GM18505 (cell line): ENCODE measurements around the gene RALGAPB.
"Not testable (repeated sequence)": the region's sequence is repeated elsewhere in the genome, so short reads cannot be mapped to it uniquely, and the experiment has no call there.

Experiments used
- ATAC-seq: cut with Tn5 transposase; IDR thresholded peaks from one replicate; pipeline ENCODE4 v1.9.1; 2021; ENCODE audit not compliant: unreplicated experiment
- POLR2A ChIP-seq: IDR thresholded peaks from 4 replicates; pipeline ENCODE4 v1.6.1; 2011; ENCODE audit warnings: borderline replicate concordance; ENCODE audit not compliant: insufficient read depth, insufficient read length; ENCODE audit errors: extremely low read depth

RALGAPB gene

GRCh38 chr20:38485041-38485440 is 12.4 kb downstream of the RALGAPB start:
- no peak for TF ChIP-seq POLR2A
- no peak for ATAC-seq

- ATAC-seq = no peak
- TF ChIP-seq POLR2A = no peak
Observed at GRCh38 chr20:38489181-38489580, 16.5 kb downstream of the RALGAPB start.

DNA sequence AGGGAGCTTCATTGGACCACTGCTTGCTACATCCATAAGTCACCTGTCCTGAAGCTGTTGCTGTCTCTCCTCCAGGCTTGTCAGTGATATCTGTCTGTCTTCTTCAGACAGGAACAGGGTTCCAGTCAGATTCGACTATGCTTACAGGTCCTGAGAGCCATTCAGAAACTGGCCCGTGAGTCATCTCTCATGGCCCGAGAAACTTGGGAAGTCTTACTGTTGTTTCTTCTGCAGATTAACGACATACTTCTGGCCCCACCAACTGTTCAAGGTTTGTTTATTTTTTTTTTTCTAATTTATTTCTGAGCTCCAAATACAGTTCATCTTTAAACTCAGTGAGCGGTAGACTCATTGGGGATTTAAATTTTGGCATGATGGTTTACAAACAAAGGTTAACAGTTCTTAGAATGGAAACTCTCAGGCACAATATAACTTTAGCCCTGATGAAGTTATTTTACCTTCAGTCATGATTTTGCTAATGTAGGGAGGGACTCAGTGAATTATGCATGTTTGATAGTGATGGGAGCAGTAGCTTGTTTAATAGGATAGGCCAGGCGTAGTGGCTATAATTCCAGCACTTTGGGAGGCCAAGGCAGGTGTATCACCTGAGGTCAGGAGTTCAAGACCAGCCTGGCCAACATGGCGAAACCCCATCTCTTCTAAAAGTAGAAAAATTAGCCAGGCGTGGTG is 24.7 kb downstream of the RALGAPB start:
- no peak for TF ChIP-seq POLR2A
- ATAC-seq = no peak

DNA sequence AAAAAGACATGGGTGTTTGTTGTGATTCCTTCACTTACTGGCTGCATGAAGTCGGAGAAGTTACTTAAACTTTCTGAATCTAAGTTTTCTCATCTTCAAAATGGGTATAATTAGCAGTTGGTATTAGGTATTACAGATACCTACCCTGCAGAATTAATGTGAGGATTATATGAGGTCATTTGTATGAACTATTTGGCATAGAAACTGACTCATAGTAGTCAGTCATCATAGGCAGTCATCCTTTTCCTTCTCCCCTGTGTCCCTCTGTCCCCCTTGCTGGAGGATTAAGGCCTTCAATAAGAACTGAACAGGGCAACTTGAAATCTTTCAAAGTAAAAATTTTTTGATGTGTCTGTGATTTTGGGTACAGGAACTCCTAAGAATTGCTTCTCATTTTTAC is 26.3 kb downstream of the RALGAPB start:
- no peak for ATAC-seq
- TF ChIP-seq POLR2A = no peak

DNA sequence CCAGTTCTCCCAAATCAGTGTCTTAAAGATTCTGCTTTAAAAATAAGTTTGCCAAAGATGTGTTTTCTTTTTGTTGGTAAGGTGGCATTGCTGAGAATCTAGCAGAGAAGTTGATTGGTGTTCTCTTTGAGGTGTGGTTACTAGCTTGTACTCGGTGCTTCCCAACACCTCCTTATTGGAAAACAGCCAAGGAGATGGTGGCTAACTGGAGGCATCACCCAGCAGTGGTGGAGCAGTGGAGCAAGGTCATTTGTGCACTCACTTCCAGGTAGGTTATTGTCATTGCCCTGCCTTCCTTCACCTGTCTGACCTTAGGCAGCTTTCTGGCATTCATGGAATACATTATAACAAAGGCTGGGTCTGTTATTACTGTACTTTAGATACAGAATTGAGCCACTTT is 26.7 kb downstream of the RALGAPB start:
- no peak for ATAC-seq
- no peak for TF ChIP-seq POLR2A

- no peak for ATAC-seq
- TF ChIP-seq POLR2A = no peak
Observed at GRCh38 chr20:38501858-38502436, 29.3 kb downstream of the RALGAPB start.

- ATAC-seq = no peak
- TF ChIP-seq POLR2A = no peak
Observed at GRCh38 chr20:38504368-38505090, 31.9 kb downstream of the RALGAPB start.

DNA sequence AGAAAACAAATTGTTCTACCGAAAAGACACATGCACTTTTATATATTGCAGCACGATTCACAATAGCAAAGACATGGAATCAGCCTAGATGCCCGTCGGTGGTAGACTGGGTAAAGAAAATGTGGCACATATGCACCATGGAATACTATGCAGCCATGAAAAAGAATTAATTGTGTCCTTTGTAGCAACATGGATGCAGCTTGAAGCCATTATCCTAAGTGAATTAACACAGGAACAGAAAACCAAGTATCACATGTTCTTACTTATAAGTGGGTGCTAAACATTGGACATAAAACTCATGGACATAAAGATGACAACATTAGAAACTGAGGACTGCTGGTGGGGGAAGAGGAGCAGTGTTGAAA is 32.4 kb downstream of the RALGAPB start:
- no peak for TF ChIP-seq POLR2A
- ATAC-seq = no peak

DNA sequence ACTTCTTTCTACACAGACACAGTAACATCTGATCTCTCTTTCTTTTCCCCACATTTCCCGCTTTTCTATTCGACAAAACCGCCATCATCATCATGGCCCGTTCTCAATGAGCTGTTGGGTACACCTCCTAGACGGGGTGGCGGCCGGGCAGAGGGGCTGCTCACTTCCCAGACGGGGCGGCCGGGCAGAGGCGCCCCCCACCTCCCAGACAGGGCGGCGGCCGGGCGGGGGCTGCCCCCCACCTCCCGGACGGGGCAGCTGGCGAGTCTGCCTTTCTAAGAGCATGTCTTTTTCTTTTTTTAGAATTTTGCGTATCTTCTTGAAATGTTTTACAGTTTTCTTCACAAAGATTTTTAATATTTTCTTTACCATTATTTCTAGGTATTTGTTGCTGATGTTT is 39.1 kb downstream of the RALGAPB start:
- ATAC-seq = not testable (repeated sequence)

DNA sequence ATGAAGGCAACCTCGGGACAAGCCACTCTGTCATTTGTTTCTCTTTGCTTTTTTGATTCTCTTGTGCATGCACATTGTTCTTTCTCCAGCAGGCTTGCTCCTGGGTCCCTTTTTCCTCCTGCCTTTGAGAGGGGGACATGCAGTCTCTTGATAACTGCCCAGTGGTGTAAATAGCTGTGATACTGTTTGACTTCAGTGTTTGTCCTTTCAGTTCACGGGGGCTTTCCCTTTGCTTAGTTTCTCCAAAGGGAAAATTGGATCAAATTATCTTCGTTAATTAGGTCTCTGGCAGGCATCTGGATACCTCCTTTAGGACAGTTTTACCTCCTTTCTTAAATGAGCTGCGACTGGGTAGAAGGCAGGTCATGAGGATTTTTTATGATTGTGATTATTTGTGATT is 41.5 kb downstream of the RALGAPB start:
- TF ChIP-seq POLR2A = no peak
- ATAC-seq = no peak

DNA sequence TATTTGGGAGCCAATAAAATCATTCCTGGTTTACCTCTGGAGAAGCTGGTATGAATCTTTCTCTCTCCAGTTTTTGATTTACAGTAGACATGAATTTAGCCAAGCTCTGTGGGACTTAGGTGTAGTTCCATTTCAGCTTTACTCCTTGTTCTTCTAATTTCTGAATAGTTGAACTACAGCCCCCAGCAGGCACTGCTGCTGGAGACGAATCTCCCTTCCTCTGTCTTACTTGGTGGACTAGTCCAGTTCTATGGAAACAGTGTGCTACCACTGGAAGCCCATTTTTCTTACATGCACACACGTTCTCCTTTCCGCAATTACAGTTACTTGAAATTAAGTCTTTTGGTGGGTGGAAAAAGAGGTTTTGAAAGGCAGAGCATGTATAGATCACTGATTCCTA is 42.3 kb downstream of the RALGAPB start:
- ATAC-seq = no peak
- no peak for TF ChIP-seq POLR2A

GRCh38 chr20:38515631-38516030 is 43.0 kb downstream of the RALGAPB start:
- no peak for ATAC-seq
- no peak for TF ChIP-seq POLR2A

- no peak for TF ChIP-seq POLR2A
- ATAC-seq = no peak
Observed at GRCh38 chr20:38519426-38519825, 46.8 kb downstream of the RALGAPB start.

- no peak for ATAC-seq
- TF ChIP-seq POLR2A = no peak
Observed at GRCh38 chr20:38520261-38520660, 47.6 kb downstream of the RALGAPB start.

- ATAC-seq = no peak
- no peak for TF ChIP-seq POLR2A
Observed at GRCh38 chr20:38523697-38524096, 51.1 kb downstream of the RALGAPB start.

DNA sequence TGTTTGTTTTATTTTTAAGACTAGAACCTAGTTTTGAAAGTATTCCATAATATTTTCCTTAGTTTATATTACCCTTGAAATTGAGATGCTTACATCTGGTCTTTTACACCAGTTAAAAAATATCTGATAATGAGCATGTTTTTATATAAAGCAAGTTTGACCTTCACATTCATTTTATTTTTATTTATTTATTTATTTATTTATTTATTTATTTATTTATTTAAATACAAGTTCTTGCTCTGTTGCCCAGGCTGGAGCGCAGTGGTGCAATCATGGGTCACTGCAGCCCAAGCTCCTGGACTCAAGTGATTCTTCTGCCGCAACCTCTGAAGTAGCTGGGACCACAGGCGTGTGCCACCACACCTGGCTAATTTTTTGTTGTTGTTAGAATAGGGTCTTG is 55.5 kb downstream of the RALGAPB start:
- no peak for TF ChIP-seq POLR2A
- no peak for ATAC-seq
